Neural progenitor cell (in vitro differentiated cells): Measurements from ENCODE around the gene KLK2.

Experiments used
- EZH2 ChIP-seq: fragments of 200-600 bp; sonication (generic); IDR thresholded peaks from 2 replicates; pipeline ENCODE4 v1.6.1; 2017; ENCODE audit warnings: antibody characterized with exemption, mild to moderate bottlenecking, moderate library complexity
- TF ChIP-seq, protein P1 (sequence below): fragments of 200-600 bp; sonication (generic); IDR thresholded peaks from 2 replicates; pipeline ENCODE4 v1.5.1; 2017; ENCODE audit warnings: antibody characterized with exemption, mild to moderate bottlenecking

DNA sequence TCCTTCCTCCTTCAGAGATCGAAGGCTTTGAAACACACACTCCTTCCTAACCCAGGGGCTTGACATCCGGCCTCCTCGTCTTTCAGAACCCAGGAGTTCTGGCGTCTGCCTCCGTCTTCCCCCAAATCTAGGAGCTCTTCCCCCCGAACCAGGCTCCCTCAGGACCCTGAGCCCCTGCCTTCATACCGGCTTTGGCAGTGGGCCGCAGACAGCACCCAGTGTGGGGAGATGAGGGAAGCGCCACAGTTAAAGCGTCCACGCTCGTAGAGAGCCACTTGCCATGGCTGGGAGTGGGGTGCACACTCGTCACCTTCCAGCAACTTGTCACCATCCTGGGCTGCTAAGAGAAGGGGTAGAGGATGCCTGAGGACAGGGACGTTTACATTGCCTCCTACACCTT is 45.8 kb upstream of the KLK2 start:
- TF ChIP-seq, protein P1, sequence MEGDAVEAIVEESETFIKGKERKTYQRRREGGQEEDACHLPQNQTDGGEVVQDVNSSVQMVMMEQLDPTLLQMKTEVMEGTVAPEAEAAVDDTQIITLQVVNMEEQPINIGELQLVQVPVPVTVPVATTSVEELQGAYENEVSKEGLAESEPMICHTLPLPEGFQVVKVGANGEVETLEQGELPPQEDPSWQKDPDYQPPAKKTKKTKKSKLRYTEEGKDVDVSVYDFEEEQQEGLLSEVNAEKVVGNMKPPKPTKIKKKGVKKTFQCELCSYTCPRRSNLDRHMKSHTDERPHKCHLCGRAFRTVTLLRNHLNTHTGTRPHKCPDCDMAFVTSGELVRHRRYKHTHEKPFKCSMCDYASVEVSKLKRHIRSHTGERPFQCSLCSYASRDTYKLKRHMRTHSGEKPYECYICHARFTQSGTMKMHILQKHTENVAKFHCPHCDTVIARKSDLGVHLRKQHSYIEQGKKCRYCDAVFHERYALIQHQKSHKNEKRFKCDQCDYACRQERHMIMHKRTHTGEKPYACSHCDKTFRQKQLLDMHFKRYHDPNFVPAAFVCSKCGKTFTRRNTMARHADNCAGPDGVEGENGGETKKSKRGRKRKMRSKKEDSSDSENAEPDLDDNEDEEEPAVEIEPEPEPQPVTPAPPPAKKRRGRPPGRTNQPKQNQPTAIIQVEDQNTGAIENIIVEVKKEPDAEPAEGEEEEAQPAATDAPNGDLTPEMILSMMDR, result no peak
- TF ChIP-seq EZH2, result no peak
